HCT116 (cell line): ENCODE results near the gene TCF12. TPM values are rescaled to one million over a fixed set of nuclear protein-coding genes. Genes with fewer than 3 reads are reported as not detected.

ENCODE experiments used
- ATAC-seq: fragments of 200-7000 bp; cut with Tn5 transposase; 2 replicates; pipeline ENCODE4 v1.9.1; 2020; ENCODE audit warnings: mild to moderate bottlenecking, moderate library complexity
- BruUV-seq: library from RNA; stranded (reverse); fragments of 400-500 nt; replicated peaks from 2 replicates; lab custom pipeline; 2021; lab: Mats Ljungman, UMichigan
- CTCF ChIA-PET: fragments of 300-600 bp; sonication (Branson Sonifier 250); formaldehyde crosslinking; loops from one replicate; lab custom pipeline; 2021; ENCODE audit warnings: antibody characterized with exemption; lab: Charles Lee
- POLR2A ChIA-PET: fragments of 300-600, 350-600 bp; sonication (Branson Sonifier 250); formaldehyde crosslinking; loops from one replicate; lab custom pipeline; 2021; ENCODE audit warnings: antibody characterized with exemption; lab: Charles Lee
- RAD21 ChIA-PET, 2 experiments: fragments of 300-600 bp; sonication (Branson Sonifier 250); formaldehyde crosslinking; loops; one replicate each; lab custom pipeline; 2023; ENCODE audit warnings: low total read pairs in 2 of 2; ENCODE audit not compliant: uncharacterized antibody in 2 of 2, unreplicated experiment in 2 of 2, low non-redundant PET in 1 of 2; lab: Charles Lee
- DNase-seq: peaks from one replicate; pipeline ENCODE4 v3.0.0-alpha.2; 2010; ENCODE audit warnings: low read depth, low spot score
- H2AFZ ChIP-seq: fragments of 200-600 bp; shearing (Covaris generic), sonication (generic); 2 replicates; pipeline ENCODE4 v1.6.1; 2017; ENCODE audit warnings: low read depth, mixed run types, mixed read lengths, antibody characterized with exemption, low read length; ENCODE audit not compliant: poor library complexity, severe bottlenecking
- H3K27ac ChIP-seq: 2 replicates; pipeline ENCODE4 v1.5.1; 2012; ENCODE audit warnings: low read depth, low read length
- H3K27me3 ChIP-seq: fragments of 200-600 bp; sonication (generic); 2 replicates; pipeline ENCODE4 v1.6.1; 2016; ENCODE audit warnings: mixed run types, low read length, mixed read lengths; ENCODE audit not compliant: insufficient read depth
- H3K36me3 ChIP-seq, 2 experiments: fragments of 200-500 bp in 1 of 2; fragments of 200-600 bp in 1 of 2; sonication (Bioruptor generic) in 1 of 2; sonication (generic) in 1 of 2; 2 replicates each; pipeline versions ENCODE4 v1.5.1 to v1.6.1; 2014 to 2016; ENCODE audit warnings: low read length in 2 of 2, inconsistent platforms in 1 of 2, mixed read lengths in 1 of 2, mixed run types in 1 of 2; ENCODE audit not compliant: insufficient read depth in 2 of 2, control insufficient read depth in 1 of 2
- H3K4me1 ChIP-seq, 2 experiments: fragments of 200-600 bp in 1 of 2; sonication (generic) in 1 of 2; 2 replicates each; pipeline versions ENCODE4 v1.5.1 to v1.6.1; 2012 to 2017; ENCODE audit warnings: low read length in 2 of 2, inconsistent platforms in 1 of 2, mild to moderate bottlenecking in 1 of 2, mixed read lengths in 1 of 2, mixed run types in 1 of 2, moderate library complexity in 1 of 2; ENCODE audit not compliant: insufficient read depth in 2 of 2, control insufficient read depth in 1 of 2
- H3K4me2 ChIP-seq: fragments of 200-600 bp; sonication (generic); 2 replicates; pipeline ENCODE4 v1.6.1; 2017; ENCODE audit warnings: mixed run types, low read length, mixed read lengths
- H3K4me3 ChIP-seq, 2 experiments: fragments of 200-600 bp in 1 of 2; sonication (generic) in 1 of 2; replicated peaks in 1 of 2; 2 replicates each; pipeline ENCODE4 v1.5.1; 2011 to 2016; ENCODE audit warnings: low read length in 2 of 2, control low read depth in 1 of 2, low read depth in 1 of 2, mild to moderate bottlenecking in 1 of 2, mixed read lengths in 1 of 2, mixed run types in 1 of 2
- H3K79me2 ChIP-seq: fragments of 200-600 bp; sonication (generic); 2 replicates; pipeline ENCODE4 v1.6.1; 2017; ENCODE audit warnings: mild to moderate bottlenecking, mixed run types, low read length, moderate library complexity, mixed read lengths; ENCODE audit not compliant: insufficient read depth
- H3K9ac ChIP-seq: fragments of 200-600 bp; sonication (generic); 2 replicates; pipeline ENCODE4 v1.6.1; 2016; ENCODE audit warnings: low read length, mixed read lengths
- H3K9me2 ChIP-seq: fragments of 200-600 bp; sonication (generic), shearing (Covaris generic); 2 replicates; pipeline ENCODE4 v1.6.1; 2017; ENCODE audit warnings: mixed run types, mild to moderate bottlenecking, moderate library complexity; ENCODE audit not compliant: insufficient read depth
- H3K9me3 ChIP-seq, 2 experiments: fragments of 200-500 bp in 1 of 2; fragments of 200-600 bp in 1 of 2; sonication (Bioruptor generic) in 1 of 2; sonication (generic) in 1 of 2; 2 replicates each; pipeline ENCODE4 v1.6.1; 2014 to 2017; ENCODE audit warnings: low read length in 2 of 2, mixed read lengths in 2 of 2, inconsistent platforms in 1 of 2, low read depth in 1 of 2, mild to moderate bottlenecking in 1 of 2, mixed run types in 1 of 2, moderate library complexity in 1 of 2; ENCODE audit not compliant: control insufficient read depth in 1 of 2, insufficient read depth in 1 of 2
- H4K20me1 ChIP-seq: fragments of 200-600 bp; sonication (generic), shearing (Covaris generic); 2 replicates; pipeline ENCODE4 v1.6.1; 2017; ENCODE audit warnings: mixed run types, mild to moderate bottlenecking, moderate library complexity; ENCODE audit not compliant: insufficient read depth
- ATF3 ChIP-seq: IDR thresholded peaks from 2 replicates; pipeline ENCODE4 v1.6.1; 2012
- CBX3 ChIP-seq: IDR thresholded peaks from 2 replicates; pipeline ENCODE4 v1.6.1; 2012; ENCODE audit warnings: low read depth
- CEBPB ChIP-seq: IDR thresholded peaks from 2 replicates; pipeline ENCODE4 v1.6.1; 2012; ENCODE audit warnings: low read depth
- ELF1 ChIP-seq: IDR thresholded peaks from 2 replicates; pipeline ENCODE4 v1.6.1; 2012; ENCODE audit warnings: low read depth, borderline replicate concordance
- EZH2 ChIP-seq: fragments of 200-600 bp; sonication (generic); IDR thresholded peaks from 2 replicates; pipeline ENCODE4 v1.6.1; 2017; ENCODE audit warnings: antibody characterized with exemption, mixed run types
- EZH2phosphoT487 ChIP-seq: fragments of 200-600 bp; IDR thresholded peaks from 2 replicates; pipeline ENCODE4 v1.6.1; 2018; ENCODE audit warnings: antibody characterized with exemption, borderline replicate concordance
- FOSL1 ChIP-seq: IDR thresholded peaks from 2 replicates; pipeline ENCODE4 v1.6.1; 2012; ENCODE audit warnings: low read depth
- JUND ChIP-seq: IDR thresholded peaks from 2 replicates; pipeline ENCODE4 v1.6.1; 2012
- POLR2AphosphoS5 ChIP-seq: IDR thresholded peaks from 2 replicates; pipeline ENCODE4 v1.6.1; 2011; ENCODE audit warnings: mild to moderate bottlenecking, low read depth, low read length, moderate library complexity
- REST ChIP-seq: IDR thresholded peaks from 2 replicates; pipeline ENCODE4 v1.6.1; 2012; ENCODE audit warnings: low read depth
- TCF7L2 ChIP-seq: IDR thresholded peaks from 2 replicates; pipeline ENCODE4 v1.7.0; 2011; ENCODE audit warnings: borderline replicate concordance, inconsistent platforms; ENCODE audit not compliant: insufficient read depth, insufficient read length; ENCODE audit errors: extremely low read depth
- YY1 ChIP-seq: IDR thresholded peaks from 2 replicates; pipeline ENCODE4 v1.6.1; 2011; ENCODE audit warnings: low read length, low read depth, moderate library complexity, mild to moderate bottlenecking; ENCODE audit not compliant: insufficient replicate concordance; ENCODE audit errors: extremely low read depth
- ZNF274 ChIP-seq: fragments of 200-500 bp; sonication (Bioruptor generic); IDR thresholded peaks from 2 replicates; pipeline ENCODE4 v1.6.1; 2014; ENCODE audit warnings: mild to moderate bottlenecking, low read depth, low read length, inconsistent platforms
- intact Hi-C: fragments of 100-400 bp; cut with micrococcal nuclease; formaldehyde crosslinking; loops from 2 replicates; pipeline ENCODE4 v1.10.0; 2022
- total RNA-seq: library from RNA; stranded (reverse); gene quantifications from one replicate; pipeline ENCODE4 v1.2.1, GENCODE V29; 2021; ENCODE audit not compliant: unreplicated experiment

The TCF12 gene
- total RNA-seq, 1 experiment from 2014 or later: 71.6 TPM

DNA sequence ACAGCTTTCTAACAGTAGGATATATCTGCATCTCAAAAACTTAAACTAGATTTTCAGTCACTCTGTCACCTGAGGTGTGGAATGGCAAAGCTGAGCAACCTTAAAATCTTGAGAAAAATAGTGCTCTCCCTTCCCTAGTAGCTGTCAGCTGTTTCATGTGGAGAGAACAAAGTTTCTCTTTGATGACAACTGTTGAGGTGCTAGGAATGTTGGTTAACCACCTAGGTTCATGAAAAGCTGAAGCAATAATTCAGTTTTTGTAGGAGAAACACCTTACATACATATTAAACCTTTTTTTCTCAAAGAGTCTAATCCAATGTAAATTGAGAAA, 40.8 kb downstream of the TCF12 start:
- TF ChIP-seq YY1: no peak
- TF ChIP-seq, all 23 proteins: peak for 0
- no TSS peak for BruUV-seq
- H3K4me2 ChIP-seq: no peak overlapping the region
- H3K9ac ChIP-seq: no peak overlapping the region
- intact Hi-C loops: no loop called here
- no peaks in the 10 kb centered on the region for H3K9me2 ChIP-seq
- no peak overlapping the region for H2AFZ ChIP-seq
- H3K4me1 ChIP-seq: no peaks in the 10 kb centered on the region
- CTCF ChIA-PET: no interaction called here
- H3K4me3 ChIP-seq: no peak overlapping the region
- peaks cover 79% of the 10 kb centered on the region for H3K79me2 ChIP-seq
- DNase-seq: no peak
- POLR2A ChIA-PET: no interaction called here
- H4K20me1 ChIP-seq: peaks cover 4% of the 10 kb centered on the region; the same call in 1 of the 2 replicates
- no peak for ATAC-seq
- no peaks in the 10 kb centered on the region for H3K9me3 ChIP-seq
- no peak overlapping the region for H3K27ac ChIP-seq
- no peaks in the 10 kb centered on the region for H3K36me3 ChIP-seq
- RAD21 ChIA-PET: no interaction called here
- H3K27me3 ChIP-seq: no peaks in the 10 kb centered on the region

GRCh38 chr15:56960116-56960515, 41.7 kb downstream of the TCF12 start:
- Histone ChIP-seq H3K9me2 (no peaks in the 10 kb centered on the region), H3K4me3 (no peak overlapping the region), H3K36me3 (no peaks in the 10 kb centered on the region), H3K27me3 (no peaks in the 10 kb centered on the region), H3K4me1 (no peaks in the 10 kb centered on the region), H3K79me2 (peaks cover 84% of the 10 kb centered on the region), H3K4me2 (no peak overlapping the region), H3K9ac (no peak overlapping the region), H3K27ac (no peak overlapping the region), H2AFZ (no peak overlapping the region), H4K20me1 (peaks cover 4% of the 10 kb centered on the region; the same call in 1 of the 2 replicates), H3K9me3 (no peaks in the 10 kb centered on the region)
- POLR2A ChIA-PET: no interaction called here
- TF ChIP-seq ZNF274: no peak
- no peak for TF ChIP-seq EZH2phosphoT487
- TF ChIP-seq REST: no peak
- no peak for TF ChIP-seq ATF3
- TF ChIP-seq TCF7L2: no peak
- TF ChIP-seq CBX3: no peak
- no peak for TF ChIP-seq FOSL1
- TF ChIP-seq POLR2AphosphoS5: no peak
- TF ChIP-seq EZH2: no peak
- TF ChIP-seq ELF1: no peak
- TF ChIP-seq CEBPB: no peak
- TF ChIP-seq JUND: no peak
- DNase-seq (no peak), ATAC-seq (no peak)
- intact Hi-C loops: no loop called here
- CTCF ChIA-PET: no interaction called here
- BruUV-seq: no TSS peak
- RAD21 ChIA-PET: interaction anchor here in 1 of 2 experiments (0.7 kb wide), 1 partner anchor 243 kb away, joined by 3 read pairs; no protein-coding TSS in a partner anchor
